IPS DF 4.7 (cell line): Measurements from ENCODE around the gene SUSD6.
"Not testable (repeated sequence)": the region's sequence is repeated elsewhere in the genome, so short reads cannot be mapped to it uniquely, and the experiment has no call there.

Experiments used
- DNase-seq: peaks from one replicate; pipeline ENCODE4 v3.0.0-alpha.2; 2013; ENCODE audit warnings: low spot score; ENCODE audit errors: extremely low read depth

SUSD6 gene

GRCh38 chr14:69693801-69694729, 82.7 kb downstream of the SUSD6 start:
- no peak for DNase-seq

- DNase-seq: no peak
Measured at GRCh38 chr14:69694730-69695281, 83.4 kb downstream of the SUSD6 start.

- DNase-seq: no peak
Measured at GRCh38 chr14:69695322-69696203, 84.2 kb downstream of the SUSD6 start.

- no peak for DNase-seq
Measured at GRCh38 chr14:69696204-69696527, 84.8 kb downstream of the SUSD6 start.

- DNase-seq: no peak
Measured at GRCh38 chr14:69696633-69697557, 85.5 kb downstream of the SUSD6 start.

- DNase-seq: no peak
Measured at GRCh38 chr14:69698572-69698971, 87.2 kb downstream of the SUSD6 start.

GRCh38 chr14:69699243-69699642, 87.8 kb downstream of the SUSD6 start:
- DNase-seq: not testable (repeated sequence)

GRCh38 chr14:69699748-69700303, 88.4 kb downstream of the SUSD6 start:
- no peak for DNase-seq

GRCh38 chr14:69700575-69700974, 89.2 kb downstream of the SUSD6 start:
- DNase-seq: no peak

GRCh38 chr14:69701291-69701690, 89.9 kb downstream of the SUSD6 start:
- no peak for DNase-seq

- DNase-seq: no peak
Measured at GRCh38 chr14:69701857-69702256, 90.5 kb downstream of the SUSD6 start.

GRCh38 chr14:69703047-69704039, 91.9 kb downstream of the SUSD6 start:
- DNase-seq: no peak

- DNase-seq: no peak
Measured at GRCh38 chr14:69704319-69704718, 92.9 kb downstream of the SUSD6 start.

- DNase-seq: no peak
Measured at GRCh38 chr14:69705706-69706105, 94.3 kb downstream of the SUSD6 start.

GRCh38 chr14:69708049-69708448, 96.7 kb downstream of the SUSD6 start:
- no peak for DNase-seq

- no peak for DNase-seq
Measured at GRCh38 chr14:69708586-69709560, 97.5 kb downstream of the SUSD6 start.

- DNase-seq: no peak
Measured at GRCh38 chr14:69710378-69710777, 99.0 kb downstream of the SUSD6 start.

GRCh38 chr14:69711065-69711464, 99.7 kb downstream of the SUSD6 start:
- no peak for DNase-seq
